ENCODE data around the gene ANKRD9.

DNA sequence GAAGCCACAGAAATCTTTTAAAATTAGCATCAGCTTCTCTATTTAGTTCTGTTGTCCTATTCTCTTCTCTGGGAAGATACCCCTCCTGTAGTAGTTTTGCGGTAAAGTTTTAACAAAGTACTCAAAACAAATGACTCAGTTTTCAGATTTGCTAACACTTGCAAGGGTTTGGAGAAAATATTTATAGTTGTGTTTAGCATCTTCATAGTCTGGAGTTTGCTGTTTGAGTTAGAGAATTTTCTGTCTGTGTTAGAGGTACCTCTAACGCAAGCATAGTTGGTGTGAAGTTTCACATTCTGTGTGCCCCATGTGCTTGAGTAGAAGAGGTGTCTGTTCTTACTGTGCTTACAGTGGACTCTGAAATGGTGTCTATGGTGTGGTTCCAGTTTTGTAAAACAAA is 36.0 kb downstream of the ANKRD9 start:
- TF ChIP-seq, protein P1, sequence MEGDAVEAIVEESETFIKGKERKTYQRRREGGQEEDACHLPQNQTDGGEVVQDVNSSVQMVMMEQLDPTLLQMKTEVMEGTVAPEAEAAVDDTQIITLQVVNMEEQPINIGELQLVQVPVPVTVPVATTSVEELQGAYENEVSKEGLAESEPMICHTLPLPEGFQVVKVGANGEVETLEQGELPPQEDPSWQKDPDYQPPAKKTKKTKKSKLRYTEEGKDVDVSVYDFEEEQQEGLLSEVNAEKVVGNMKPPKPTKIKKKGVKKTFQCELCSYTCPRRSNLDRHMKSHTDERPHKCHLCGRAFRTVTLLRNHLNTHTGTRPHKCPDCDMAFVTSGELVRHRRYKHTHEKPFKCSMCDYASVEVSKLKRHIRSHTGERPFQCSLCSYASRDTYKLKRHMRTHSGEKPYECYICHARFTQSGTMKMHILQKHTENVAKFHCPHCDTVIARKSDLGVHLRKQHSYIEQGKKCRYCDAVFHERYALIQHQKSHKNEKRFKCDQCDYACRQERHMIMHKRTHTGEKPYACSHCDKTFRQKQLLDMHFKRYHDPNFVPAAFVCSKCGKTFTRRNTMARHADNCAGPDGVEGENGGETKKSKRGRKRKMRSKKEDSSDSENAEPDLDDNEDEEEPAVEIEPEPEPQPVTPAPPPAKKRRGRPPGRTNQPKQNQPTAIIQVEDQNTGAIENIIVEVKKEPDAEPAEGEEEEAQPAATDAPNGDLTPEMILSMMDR (IDR thresholded peaks at IDR 0.05; ENCODE audit: poor library complexity) = no peak
- TF ChIP-seq EZH2 (IDR thresholded peaks at IDR 0.05; ENCODE audit: borderline replicate concordance) = no peak

Measured in hepatocyte (in vitro differentiated cells).